HG02973 (cell line): Measurements from ENCODE around the gene TBXAS1.
"Not testable (repeated sequence)": the region's sequence is repeated elsewhere in the genome, so short reads cannot be mapped to it uniquely, and the experiment has no call there.

Experiments
- ATAC-seq: cut with Tn5 transposase; IDR thresholded peaks from one replicate; pipeline ENCODE4 v1.9.1; 2021; ENCODE audit warnings: moderate library complexity; ENCODE audit not compliant: unreplicated experiment

TBXAS1 gene

GRCh38 chr7:139913021-139913844 lies 84.2 kb downstream of the TBXAS1 start:
- ATAC-seq, result no peak

- ATAC-seq, result no peak
Measured at GRCh38 chr7:139913845-139914135, 84.7 kb downstream of the TBXAS1 start.

- ATAC-seq, result no peak
Measured at GRCh38 chr7:139914306-139915267, 85.5 kb downstream of the TBXAS1 start.

- ATAC-seq, result no peak
Measured at GRCh38 chr7:139915268-139915863, 86.3 kb downstream of the TBXAS1 start.

GRCh38 chr7:139915864-139916716 lies 87.0 kb downstream of the TBXAS1 start:
- ATAC-seq, result peak; percentile 93

GRCh38 chr7:139916717-139917395 lies 87.8 kb downstream of the TBXAS1 start:
- peak; percentile 68 for ATAC-seq

- no peak for ATAC-seq
Measured at GRCh38 chr7:139917851-139918250, 88.8 kb downstream of the TBXAS1 start.

GRCh38 chr7:139918480-139918879 lies 89.4 kb downstream of the TBXAS1 start:
- no peak for ATAC-seq

- no peak for ATAC-seq
Measured at GRCh38 chr7:139923090-139923489, 94.0 kb downstream of the TBXAS1 start.

- ATAC-seq, result no peak
Measured at GRCh38 chr7:139924461-139924860, 95.4 kb downstream of the TBXAS1 start.

GRCh38 chr7:139929221-139929620 lies 100.2 kb downstream of the TBXAS1 start:
- not testable (repeated sequence) for ATAC-seq

GRCh38 chr7:139930286-139930965 lies 101.4 kb downstream of the TBXAS1 start:
- no peak for ATAC-seq

- ATAC-seq, result no peak
Measured at GRCh38 chr7:139931190-139931934, 102.3 kb downstream of the TBXAS1 start.

GRCh38 chr7:139932531-139932930 lies 103.5 kb downstream of the TBXAS1 start:
- no peak for ATAC-seq

GRCh38 chr7:139936760-139937310 lies 107.8 kb downstream of the TBXAS1 start:
- ATAC-seq, result no peak

- no peak for ATAC-seq
Measured at GRCh38 chr7:139937715-139938114, 108.7 kb downstream of the TBXAS1 start.

- no peak for ATAC-seq
Measured at GRCh38 chr7:139940866-139941265, 111.8 kb downstream of the TBXAS1 start.

- ATAC-seq, result no peak
Measured at GRCh38 chr7:139941421-139941820, 112.4 kb downstream of the TBXAS1 start.
